NCI-H69 (cell line): ENCODE measurements around the gene USF2.
A peak's percentile ranks its signal among the peaks of the same experiment; 100 is the strongest.

Source experiments
- DNase-seq: peaks from one replicate; lab custom pipeline; 2025; lab: John Stamatoyannopoulos, UW

Gene USF2

GRCh38 chr19:35241417-35241816 lies 27.3 kb upstream of the USF2 start:
- no peak for DNase-seq

DNA sequence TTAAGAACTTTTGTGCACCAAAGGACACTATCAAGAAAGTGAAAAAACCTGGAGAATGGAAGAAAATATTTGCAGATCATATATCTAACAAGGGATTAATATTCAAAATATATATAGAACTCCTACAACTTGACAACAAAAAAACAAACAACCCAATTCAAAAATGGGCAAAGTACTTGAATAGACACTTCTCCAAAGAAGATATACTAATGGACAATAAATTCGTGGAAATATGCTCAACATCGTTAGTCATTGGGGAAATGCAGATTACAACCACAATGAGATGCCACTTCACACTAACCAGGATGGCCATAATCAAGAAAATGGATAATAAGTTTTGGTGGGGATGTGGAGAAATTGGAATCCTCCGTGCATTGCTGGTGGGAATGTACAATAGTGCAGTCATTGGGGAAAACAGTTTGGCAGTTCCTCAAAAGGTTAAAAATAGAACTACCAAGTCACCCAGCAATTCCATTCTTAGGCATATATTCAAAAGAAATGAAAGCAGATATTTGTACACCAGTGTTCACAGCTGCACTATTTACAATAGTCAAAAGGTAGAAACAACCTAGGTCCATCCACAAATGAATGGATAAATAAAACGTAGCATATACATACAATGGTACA lies 22.2 kb upstream of the USF2 start:
- no peak for DNase-seq

GRCh38 chr19:35247526-35248309 lies 21.0 kb upstream of the USF2 start:
- DNase-seq = peak; percentile 99

GRCh38 chr19:35248310-35249145 lies 20.2 kb upstream of the USF2 start, which contains the start of gene LSR:
Gene LSR, plus strand, starts transcription at chr19:35249002. Its CDS starts 21 bp downstream, at chr19:35249023.
- DNase-seq = peak; percentile 99

DNA sequence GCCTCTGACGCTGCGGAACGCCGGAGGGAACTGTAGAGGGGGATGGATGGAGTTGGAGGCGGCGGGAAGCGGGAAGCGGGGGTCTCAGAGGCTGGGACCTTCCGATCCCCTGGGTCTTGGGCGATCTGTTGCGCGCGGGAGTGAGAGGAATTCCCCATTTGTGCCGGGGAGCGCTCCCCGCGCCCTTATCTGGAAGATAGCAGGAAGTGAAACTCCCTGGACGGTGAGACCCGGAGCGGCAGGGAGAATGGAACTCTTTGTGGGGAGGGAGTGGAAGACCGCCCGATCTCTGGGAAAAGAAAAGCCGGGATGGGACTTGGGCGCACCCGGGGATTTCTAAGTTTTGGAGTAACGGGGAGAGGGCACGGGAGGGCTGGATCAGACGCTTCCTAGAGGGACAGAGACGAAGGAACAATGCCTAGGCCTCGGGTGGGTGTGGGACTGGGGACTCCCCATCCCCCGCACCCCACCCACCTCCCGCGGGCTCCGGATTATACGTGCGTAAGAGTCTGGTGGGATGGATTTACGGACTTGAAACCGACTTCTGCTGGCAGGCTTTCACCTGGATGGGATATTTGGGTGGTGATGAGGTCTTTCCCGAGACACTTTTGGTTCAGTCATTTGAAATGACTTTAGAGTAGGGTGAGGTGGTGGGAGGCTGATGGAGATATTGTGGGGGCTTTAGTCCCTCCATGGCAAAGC lies 19.5 kb upstream of the USF2 start:
- peak; percentile 70 for DNase-seq

DNA sequence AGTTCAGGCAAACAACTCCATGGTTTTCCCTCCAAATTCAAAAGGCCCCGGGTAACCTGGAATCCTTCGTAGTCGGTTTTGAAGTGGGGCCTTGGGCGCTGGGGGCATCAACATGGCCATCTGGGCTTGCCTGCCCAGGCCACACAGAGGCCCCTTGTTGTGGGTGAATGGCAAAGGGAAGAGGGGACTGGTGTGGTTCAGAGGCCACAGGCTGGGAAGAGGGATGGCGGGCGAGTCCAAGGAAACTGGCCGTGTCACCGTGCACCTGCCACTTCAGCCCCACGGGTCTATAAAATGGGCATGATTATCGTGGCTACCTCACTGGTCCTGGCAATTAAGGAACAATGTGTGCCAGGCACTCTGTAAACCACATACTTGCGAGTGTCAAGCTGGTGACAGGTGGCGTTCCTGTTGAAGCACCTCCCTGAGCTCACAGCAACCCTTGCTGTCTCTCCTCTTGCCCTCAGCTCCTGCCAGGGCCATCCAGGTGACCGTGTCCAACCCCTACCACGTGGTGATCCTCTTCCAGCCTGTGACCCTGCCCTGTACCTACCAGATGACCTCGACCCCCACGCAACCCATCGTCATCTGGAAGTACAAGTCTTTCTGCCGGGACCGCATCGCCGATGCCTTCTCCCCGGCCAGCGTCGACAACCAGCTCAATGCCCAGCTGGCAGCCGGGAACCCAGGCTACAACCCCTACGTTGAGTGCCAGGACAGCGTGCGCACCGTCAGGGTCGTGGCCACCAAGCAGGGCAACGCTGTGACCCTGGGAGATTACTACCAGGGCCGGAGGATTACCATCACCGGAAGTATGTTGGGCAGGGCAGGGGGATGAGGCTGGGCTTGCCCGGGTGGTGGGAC lies 18.7 kb upstream of the USF2 start:
- DNase-seq = no peak

- no peak for DNase-seq
Observed at GRCh38 chr19:35251456-35251855, 17.3 kb upstream of the USF2 start.

DNA sequence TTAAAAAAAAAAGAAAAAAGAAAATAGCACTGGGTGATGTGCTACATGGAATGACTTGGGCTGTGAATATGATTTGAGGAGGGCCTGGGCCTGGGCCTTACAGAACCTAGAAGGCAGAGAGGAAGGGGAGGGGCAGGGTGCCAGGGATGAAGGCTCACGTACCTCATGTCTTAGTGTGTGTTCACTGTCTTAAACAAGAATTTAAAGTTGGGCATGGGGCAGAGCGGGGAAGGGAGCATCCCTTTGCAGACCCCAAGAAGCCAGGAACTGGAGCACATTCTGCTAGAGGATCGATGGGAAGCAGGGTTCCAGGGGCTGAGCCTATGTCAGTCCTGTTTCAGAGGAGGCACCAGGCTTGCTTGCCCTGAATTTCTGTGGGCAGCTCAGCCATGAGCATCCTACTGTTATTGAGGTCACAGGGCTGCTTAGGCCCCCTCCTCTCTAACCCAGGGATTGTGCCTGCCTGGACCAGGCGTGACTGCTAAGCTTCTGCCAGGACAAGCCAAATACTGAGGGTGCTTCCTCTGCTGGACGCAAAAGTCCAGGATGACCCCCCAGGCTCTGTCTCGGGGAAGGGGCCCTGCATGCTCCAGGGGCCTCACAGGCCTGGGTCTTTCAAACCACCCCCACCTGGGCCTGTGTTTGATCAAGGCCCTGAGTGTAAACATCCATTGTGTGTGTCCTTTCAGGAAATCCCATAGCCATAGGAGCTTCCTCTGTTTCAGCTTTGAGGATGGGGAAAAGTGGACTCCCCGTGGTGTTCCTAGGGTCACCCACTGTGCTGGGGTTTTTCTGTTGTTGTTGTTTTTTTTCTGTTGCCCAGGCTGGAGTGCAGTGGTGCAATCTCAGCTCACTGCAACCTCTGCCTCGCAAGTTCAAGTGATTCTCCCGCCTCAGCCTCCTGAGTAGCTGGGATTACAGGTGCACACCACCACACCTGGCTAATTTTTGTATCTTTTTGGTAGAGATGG lies 15.2 kb upstream of the USF2 start:
- DNase-seq = peak; percentile 70

DNA sequence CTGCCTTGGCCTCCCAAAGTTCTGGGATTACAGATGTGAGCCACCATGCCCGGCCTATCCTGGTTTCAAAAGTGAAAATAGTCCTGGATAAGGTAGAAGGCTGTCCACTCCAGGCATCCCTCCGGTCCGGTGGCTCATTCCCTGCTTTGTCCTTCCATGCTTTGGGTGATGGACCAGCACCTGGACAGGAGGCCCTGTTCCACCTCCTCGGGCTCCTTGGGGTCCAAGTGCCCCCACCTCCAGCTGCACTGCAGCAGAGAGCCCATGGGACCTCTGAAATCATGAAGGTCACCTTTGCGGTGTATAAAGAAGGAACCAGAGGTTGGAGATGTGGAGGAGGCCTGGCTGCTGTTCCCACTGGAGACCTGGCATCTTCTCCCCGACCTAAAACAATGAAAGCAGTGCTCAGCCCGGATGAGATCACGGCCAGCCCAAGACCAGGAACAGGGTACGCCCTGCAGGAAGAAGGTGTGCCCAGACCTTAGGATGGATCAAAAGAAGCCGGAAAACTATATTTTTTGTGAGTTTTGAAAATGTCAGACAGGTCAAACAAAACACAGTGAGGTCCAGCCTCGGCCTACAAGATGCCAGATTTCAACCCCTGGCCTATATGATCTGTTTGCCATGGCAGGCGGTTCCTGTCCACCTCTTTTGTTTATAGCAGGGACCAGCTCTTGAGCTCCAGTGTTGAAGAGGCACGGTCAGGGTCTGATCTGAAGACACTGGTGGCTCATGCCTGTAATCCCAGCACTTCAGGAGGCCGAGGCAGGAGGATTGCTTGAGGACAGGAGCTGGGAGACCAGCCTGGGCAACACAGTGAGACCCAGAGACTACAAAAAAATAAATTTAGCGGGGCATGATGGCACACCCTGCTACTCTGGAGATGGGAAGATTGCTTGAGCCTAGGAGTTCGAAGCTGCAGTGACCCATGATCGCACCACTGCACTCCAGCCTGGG lies 14.1 kb upstream of the USF2 start:
- no peak for DNase-seq

DNA sequence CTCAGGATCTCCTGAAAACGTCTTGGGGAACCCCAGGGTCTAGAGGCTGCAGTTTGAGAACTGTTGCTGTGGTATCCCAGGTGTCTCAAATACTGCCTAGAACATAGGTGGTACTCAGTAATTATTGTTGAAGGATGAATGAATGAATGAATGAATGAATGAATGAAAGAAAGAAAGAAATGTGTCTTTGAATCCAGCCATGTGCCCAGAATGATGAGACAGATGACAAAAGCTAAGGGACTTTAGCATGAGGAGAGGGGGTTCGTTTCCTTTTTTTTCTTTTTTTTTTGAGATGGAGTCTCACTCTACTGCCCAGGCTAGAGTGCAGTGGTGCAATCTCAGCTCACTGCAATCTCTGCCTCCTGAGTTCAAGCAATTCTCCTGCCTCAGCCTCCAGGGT lies 12.2 kb upstream of the USF2 start:
- DNase-seq = no peak

DNA sequence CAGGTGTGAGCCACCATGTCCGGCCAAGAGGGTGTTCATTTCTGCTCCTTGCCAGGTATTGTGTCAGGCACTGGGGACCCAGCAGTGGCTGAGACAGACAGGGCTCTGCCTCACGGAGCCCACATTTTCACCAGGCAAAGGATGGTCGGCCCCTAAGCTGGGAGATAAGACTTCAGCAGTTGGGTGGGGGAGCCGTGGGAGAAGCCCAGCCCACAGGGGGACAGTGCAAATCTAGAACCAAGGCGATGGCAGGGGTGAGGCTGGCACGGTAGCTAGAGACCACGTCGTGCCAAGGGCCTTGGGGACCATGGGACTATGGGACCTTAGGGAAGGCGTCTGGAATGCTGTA lies 11.7 kb upstream of the USF2 start:
- DNase-seq = no peak

DNA sequence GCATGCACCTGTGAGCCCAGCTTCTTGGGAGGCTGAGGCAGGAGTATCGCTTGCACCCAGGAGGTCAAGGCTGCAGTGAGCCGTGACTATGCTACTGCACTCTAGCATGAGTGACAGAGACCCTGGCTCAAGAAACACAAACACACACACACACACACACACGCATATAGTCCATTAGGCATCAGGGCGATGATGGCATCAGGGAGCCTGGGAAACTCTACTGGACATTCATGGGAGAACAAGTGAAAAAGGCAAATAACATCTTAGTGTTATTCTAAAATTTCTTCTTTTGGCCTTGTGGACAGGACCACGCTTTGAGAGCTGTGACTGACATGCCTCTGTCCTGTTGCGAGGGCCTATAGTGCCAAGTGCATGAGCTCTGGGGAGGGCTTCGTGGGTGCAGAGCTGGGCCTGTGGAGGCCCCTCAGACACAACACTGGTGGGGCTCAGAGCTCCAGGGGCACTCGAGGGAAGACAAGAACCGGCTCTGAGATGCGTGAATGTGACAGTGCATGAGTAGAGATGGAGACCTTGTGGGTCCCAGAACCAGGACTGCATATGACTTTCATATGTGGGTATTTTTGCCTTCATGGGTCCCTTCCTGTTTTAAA lies 8.0 kb upstream of the USF2 start:
- DNase-seq = no peak

DNA sequence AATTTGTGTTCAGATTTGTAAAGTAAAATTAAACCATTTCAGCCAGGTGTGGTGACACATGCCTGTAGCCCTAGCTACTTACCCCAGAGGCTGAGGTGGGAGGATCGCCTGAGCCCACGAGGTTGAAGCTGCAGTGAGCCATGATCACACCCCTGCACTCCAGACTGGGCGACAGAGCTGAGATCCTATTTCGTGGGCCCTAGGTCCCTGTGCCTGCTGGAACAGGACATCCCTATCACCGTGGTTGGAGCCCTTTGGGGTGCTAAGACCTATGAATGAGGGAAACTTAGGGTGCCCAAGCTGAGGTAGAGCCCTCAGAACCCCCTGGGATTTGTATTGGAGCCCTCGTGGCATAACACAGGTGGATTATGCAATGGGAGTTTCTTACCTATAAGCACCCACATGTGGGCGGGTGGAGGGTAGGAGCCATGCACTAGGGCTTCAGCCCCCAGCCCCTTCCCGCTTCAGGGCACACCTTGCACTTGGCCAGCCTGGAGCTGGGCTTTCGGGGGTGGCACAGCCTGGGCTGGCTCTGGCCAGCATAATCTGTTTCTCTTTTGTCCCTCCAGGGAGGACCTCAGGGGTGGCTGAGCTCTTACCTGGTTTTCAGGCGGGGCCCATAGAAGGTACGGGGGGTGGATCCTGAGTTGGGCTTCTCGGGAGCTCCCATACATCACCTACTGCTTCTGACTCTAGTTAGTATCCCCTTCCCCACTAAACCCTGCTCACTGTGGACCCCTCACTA lies 7.2 kb upstream of the USF2 start:
- no peak for DNase-seq

GRCh38 chr19:35262101-35262761 lies 6.5 kb upstream of the USF2 start:
- no peak for DNase-seq

DNA sequence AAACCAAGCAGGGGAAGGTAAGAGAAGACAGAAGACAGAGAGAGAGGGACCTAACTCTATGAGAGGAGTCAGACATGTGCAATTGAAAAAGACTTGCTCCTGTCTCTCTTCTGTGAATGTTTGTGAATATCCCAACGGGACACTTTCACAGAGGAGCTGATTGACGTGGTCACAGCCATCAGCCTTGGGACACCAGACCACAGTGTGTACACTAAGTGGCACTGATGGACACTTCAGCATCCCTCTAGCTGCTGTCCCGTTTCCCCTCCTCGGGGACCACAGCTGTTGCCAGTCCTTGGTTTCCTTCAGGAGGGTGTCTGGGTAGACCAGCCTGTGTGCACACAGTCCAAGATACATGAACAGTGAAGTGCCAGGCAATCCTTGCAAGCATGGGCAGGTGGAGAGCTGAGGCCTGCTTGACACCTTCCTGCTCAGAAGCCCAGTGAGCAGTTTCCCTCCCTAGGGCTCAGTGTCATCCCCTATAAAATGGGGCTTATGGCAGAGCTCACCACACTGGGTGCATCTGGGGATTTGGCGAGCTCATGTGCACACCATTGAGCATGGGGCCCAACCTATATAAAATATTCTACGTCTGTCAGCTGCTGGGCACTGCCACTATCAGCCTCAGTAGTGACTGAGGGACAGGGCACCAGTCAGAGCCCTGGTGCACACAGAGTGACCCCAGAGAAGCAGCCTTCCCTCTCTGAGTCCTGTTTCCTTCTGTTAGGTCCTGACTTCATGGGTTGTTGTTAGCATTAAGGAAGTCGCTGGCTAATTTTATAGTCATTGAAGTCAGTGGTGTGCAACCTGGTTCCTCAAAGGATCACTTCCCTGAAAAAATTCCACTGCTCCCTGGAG lies 4.3 kb upstream of the USF2 start:
- DNase-seq = no peak
